ENCODE measurements around the gene SCN1B.
"Not testable (repeated sequence)": the region's sequence is repeated elsewhere in the genome, so short reads cannot be mapped to it uniquely, and the experiment has no call there.

The SCN1B gene

DNA sequence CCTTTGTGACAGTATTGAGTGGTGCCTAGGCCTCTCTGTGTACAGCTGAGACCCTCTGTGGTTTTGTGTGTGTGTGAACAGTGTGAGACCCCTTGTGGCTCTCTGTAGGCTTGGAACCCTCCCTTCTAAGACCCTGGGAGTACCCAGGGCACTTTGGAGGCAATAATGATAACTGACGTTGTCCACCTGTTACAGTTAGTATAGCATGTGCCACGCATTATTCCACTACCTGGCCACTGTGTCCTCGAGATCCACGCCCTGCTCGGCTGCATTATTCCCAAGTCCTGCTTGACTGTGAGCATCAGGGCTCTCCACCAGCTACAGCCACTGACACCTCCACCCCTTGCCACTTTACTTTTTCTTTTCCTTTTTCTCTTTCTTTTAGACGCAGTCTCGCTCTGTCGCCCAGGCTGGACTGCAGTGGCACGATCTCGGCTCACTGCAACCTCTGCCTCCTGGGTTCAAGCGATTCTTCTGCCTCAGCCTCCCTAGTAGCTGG lies 28.2 kb upstream of the SCN1B start:
- H3K9me3 ChIP-seq (replicated peaks; ENCODE audit: insufficient read depth, low read length), result no peaks in the 10 kb centered on the region
- H3F3A ChIP-seq (ENCODE audit: insufficient read depth, low read length), result no peaks in the 10 kb centered on the region
- no peak for DNase-seq
- no peaks in the 10 kb centered on the region for H4K20me1 ChIP-seq (ENCODE audit: insufficient read depth, low read length)
- no peaks in the 10 kb centered on the region for H3K36me3 ChIP-seq (replicated peaks; ENCODE audit: insufficient read depth, low read length)
- H2AFZ ChIP-seq (ENCODE audit: low read length), result no peak overlapping the region
- H3K27me3 ChIP-seq (replicated peaks; ENCODE audit: insufficient read depth, low read length), result no peaks in the 10 kb centered on the region
- peaks cover 6% of the 10 kb centered on the region; the same call in 1 of the 2 replicates for H3K79me2 ChIP-seq (ENCODE audit: low read length)
- H3K9ac ChIP-seq (ENCODE audit: low read length), result no peak overlapping the region
- no peak overlapping the region for H3K4me3 ChIP-seq (ENCODE audit: low read length)
- no peaks in the 10 kb centered on the region for H3K9me2 ChIP-seq (replicated peaks; ENCODE audit: insufficient read depth, low read length)
- no peak overlapping the region for H3K27ac ChIP-seq (ENCODE audit: low read length)
- H3K4me1 ChIP-seq (ENCODE audit: low read length), result no peaks in the 10 kb centered on the region
- no peak overlapping the region for H3K4me2 ChIP-seq (ENCODE audit: low read depth, low read length)
- TF ChIP-seq, protein P1, sequence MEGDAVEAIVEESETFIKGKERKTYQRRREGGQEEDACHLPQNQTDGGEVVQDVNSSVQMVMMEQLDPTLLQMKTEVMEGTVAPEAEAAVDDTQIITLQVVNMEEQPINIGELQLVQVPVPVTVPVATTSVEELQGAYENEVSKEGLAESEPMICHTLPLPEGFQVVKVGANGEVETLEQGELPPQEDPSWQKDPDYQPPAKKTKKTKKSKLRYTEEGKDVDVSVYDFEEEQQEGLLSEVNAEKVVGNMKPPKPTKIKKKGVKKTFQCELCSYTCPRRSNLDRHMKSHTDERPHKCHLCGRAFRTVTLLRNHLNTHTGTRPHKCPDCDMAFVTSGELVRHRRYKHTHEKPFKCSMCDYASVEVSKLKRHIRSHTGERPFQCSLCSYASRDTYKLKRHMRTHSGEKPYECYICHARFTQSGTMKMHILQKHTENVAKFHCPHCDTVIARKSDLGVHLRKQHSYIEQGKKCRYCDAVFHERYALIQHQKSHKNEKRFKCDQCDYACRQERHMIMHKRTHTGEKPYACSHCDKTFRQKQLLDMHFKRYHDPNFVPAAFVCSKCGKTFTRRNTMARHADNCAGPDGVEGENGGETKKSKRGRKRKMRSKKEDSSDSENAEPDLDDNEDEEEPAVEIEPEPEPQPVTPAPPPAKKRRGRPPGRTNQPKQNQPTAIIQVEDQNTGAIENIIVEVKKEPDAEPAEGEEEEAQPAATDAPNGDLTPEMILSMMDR (IDR thresholded peaks at IDR 0.05; ENCODE audit: low read length), result no peak
- no peak for TF ChIP-seq EZH2phosphoT487 (IDR thresholded peaks at IDR 0.05; ENCODE audit: low read length)
- TF ChIP-seq EZH2 (optimal IDR thresholded peaks at IDR 0.05; ENCODE audit: low read depth, low read length), result no peak

DNA sequence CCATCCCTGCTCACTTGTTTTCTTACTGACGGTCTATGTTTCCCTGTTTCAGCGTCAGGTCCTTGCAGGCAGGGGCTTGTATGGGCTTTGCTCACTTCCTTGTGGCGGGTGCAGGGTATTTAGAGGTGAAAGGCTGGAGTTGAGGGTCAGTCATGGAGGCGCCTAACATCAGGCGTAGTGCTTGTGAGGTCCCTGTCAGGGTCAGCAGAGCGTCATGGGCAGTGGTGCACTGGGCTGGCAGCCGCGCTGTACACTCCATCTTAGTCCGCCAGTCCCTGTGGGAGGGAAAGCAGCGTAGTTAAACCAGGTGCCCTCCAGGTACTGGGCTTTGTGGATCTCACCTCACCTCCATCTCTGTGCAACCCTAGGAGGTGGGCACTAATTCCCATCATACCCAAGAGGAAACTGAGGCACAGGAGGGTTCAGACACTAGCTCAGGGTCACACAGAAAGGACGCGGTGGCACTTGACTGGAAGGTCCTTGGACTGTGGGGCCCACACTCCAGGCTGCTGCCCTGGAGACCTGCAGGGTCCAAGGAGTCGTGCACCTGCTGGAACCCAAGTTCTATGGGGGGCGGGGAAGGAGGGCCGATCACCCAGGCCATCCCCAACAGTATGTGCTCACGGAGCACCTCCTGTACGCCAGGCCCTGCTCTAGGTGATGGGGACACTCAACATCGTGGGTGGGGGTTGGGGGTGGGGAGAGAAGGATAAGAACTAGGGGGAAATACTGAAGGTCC lies 25.6 kb upstream of the SCN1B start:
- no peaks in the 10 kb centered on the region for H3K9me3 ChIP-seq (replicated peaks; ENCODE audit: insufficient read depth, low read length)
- H3K4me1 ChIP-seq (ENCODE audit: low read length), result no peaks in the 10 kb centered on the region
- H3K27me3 ChIP-seq (replicated peaks; ENCODE audit: insufficient read depth, low read length), result no peaks in the 10 kb centered on the region
- no peak for DNase-seq
- no peak overlapping the region for H3K27ac ChIP-seq (ENCODE audit: low read length)
- H4K20me1 ChIP-seq (ENCODE audit: insufficient read depth, low read length), result no peaks in the 10 kb centered on the region
- peaks cover 6% of the 10 kb centered on the region; the same call in 1 of the 2 replicates for H3K79me2 ChIP-seq (ENCODE audit: low read length)
- no peak overlapping the region for H3K4me3 ChIP-seq (ENCODE audit: low read length)
- TF ChIP-seq EZH2phosphoT487 (IDR thresholded peaks at IDR 0.05; ENCODE audit: low read length) (no peak), EZH2 (optimal IDR thresholded peaks at IDR 0.05; ENCODE audit: low read depth, low read length) (no peak)
- TF ChIP-seq, protein P1 (IDR thresholded peaks at IDR 0.05; ENCODE audit: low read length), result no peak
- no peak overlapping the region for H3K4me2 ChIP-seq (ENCODE audit: low read depth, low read length)
- no peak overlapping the region for H3K9ac ChIP-seq (ENCODE audit: low read length)
- no peaks in the 10 kb centered on the region for H3K9me2 ChIP-seq (replicated peaks; ENCODE audit: insufficient read depth, low read length)
- no peak overlapping the region for H2AFZ ChIP-seq (ENCODE audit: low read length)
- no peaks in the 10 kb centered on the region for H3K36me3 ChIP-seq (replicated peaks; ENCODE audit: insufficient read depth, low read length)
- H3F3A ChIP-seq (ENCODE audit: insufficient read depth, low read length), result no peaks in the 10 kb centered on the region

DNA sequence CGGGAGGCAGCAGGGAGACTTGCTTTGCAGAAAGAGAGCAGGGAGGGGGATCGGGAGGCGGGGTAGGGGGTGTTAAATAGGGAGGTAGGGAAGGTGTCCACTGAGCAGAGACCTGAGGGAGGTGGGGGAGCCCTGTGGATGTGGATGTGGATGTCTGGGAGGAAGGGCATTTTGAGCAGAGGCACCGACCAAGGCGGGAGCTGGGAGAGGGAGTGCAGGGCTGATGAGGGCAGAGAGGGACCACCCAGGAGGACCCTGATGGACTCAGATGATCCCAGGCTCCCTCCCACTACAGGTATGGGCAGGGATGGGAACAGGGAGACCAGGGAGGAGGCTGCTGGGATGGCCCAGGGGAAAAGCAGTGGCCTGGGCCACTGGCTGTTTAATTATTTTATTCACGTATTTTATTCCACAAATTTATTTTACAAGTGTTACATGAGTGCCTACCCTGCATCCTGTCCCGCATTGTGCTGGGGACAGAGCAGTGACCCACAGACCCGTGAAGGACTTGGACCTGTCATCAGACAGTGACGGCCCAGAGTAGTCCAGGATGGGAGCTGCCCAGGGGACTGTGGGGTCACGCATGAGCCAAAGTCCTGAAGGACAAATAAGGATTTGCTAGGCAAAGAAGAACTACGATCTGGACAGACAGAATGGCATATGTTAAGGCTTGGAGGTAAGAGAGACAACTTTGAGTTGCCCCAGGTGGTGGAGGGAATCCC lies 24.9 kb upstream of the SCN1B start:
- H2AFZ ChIP-seq (ENCODE audit: low read length), result no peak overlapping the region
- peaks cover 6% of the 10 kb centered on the region; the same call in 1 of the 2 replicates for H3K79me2 ChIP-seq (ENCODE audit: low read length)
- no peaks in the 10 kb centered on the region for H3K4me1 ChIP-seq (ENCODE audit: low read length)
- H3K27ac ChIP-seq (ENCODE audit: low read length), result no peak overlapping the region
- DNase-seq, result no peak
- H3K36me3 ChIP-seq (replicated peaks; ENCODE audit: insufficient read depth, low read length), result no peaks in the 10 kb centered on the region
- H3K4me2 ChIP-seq (ENCODE audit: low read depth, low read length), result no peak overlapping the region
- TF ChIP-seq EZH2phosphoT487 (IDR thresholded peaks at IDR 0.05; ENCODE audit: low read length) (no peak), EZH2 (optimal IDR thresholded peaks at IDR 0.05; ENCODE audit: low read depth, low read length) (no peak)
- TF ChIP-seq, protein P1 (IDR thresholded peaks at IDR 0.05; ENCODE audit: low read length), result no peak
- no peaks in the 10 kb centered on the region for H3K9me3 ChIP-seq (replicated peaks; ENCODE audit: insufficient read depth, low read length)
- H3F3A ChIP-seq (ENCODE audit: insufficient read depth, low read length), result no peaks in the 10 kb centered on the region
- no peak overlapping the region for H3K9ac ChIP-seq (ENCODE audit: low read length)
- H3K4me3 ChIP-seq (ENCODE audit: low read length), result no peak overlapping the region
- no peaks in the 10 kb centered on the region for H3K9me2 ChIP-seq (replicated peaks; ENCODE audit: insufficient read depth, low read length)
- H3K27me3 ChIP-seq (replicated peaks; ENCODE audit: insufficient read depth, low read length), result no peaks in the 10 kb centered on the region
- H4K20me1 ChIP-seq (ENCODE audit: insufficient read depth, low read length), result no peaks in the 10 kb centered on the region

DNA sequence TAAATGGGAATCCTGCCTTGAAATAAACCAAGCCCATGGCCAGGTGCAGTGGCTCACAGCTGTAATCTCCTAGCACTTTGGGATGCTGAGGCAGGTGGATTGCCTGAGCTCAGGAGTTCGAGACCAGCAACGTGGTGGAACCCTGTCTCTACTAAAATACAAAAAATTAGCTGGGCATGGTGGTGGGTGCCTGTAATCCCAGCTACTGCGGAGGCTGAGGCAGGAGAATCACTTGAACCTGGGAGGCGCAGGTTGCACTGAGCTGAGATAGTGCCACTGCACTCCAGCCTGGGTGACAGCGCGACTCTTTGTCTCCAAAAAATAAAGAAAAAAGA lies 24.3 kb upstream of the SCN1B start:
- H3K79me2 ChIP-seq (ENCODE audit: low read length); DNase-seq; H3K27me3 ChIP-seq (replicated peaks; ENCODE audit: insufficient read depth, low read length); H3K9me3 ChIP-seq (replicated peaks; ENCODE audit: insufficient read depth, low read length); H3K4me3 ChIP-seq (ENCODE audit: low read length); H3K4me1 ChIP-seq (ENCODE audit: low read length); H3F3A ChIP-seq (ENCODE audit: insufficient read depth, low read length); H3K4me2 ChIP-seq (ENCODE audit: low read depth, low read length); H3K9ac ChIP-seq (ENCODE audit: low read length); H3K9me2 ChIP-seq (replicated peaks; ENCODE audit: insufficient read depth, low read length); H2AFZ ChIP-seq (ENCODE audit: low read length); H3K27ac ChIP-seq (ENCODE audit: low read length); H3K36me3 ChIP-seq (replicated peaks; ENCODE audit: insufficient read depth, low read length); H4K20me1 ChIP-seq (ENCODE audit: insufficient read depth, low read length): not testable (repeated sequence)
